IPS-11a (cell line): ENCODE measurements around the gene IGF2BP2.
"Not testable (repeated sequence)": the region's sequence is repeated elsewhere in the genome, so short reads cannot be mapped to it uniquely, and the experiment has no call there.

Experiments used
- H3K4me3 ChIP-seq: one replicate; pipeline ENCODE4 v1.5.1; 2013; ENCODE audit warnings: low read depth, low read length, control low read depth

The IGF2BP2 gene

DNA sequence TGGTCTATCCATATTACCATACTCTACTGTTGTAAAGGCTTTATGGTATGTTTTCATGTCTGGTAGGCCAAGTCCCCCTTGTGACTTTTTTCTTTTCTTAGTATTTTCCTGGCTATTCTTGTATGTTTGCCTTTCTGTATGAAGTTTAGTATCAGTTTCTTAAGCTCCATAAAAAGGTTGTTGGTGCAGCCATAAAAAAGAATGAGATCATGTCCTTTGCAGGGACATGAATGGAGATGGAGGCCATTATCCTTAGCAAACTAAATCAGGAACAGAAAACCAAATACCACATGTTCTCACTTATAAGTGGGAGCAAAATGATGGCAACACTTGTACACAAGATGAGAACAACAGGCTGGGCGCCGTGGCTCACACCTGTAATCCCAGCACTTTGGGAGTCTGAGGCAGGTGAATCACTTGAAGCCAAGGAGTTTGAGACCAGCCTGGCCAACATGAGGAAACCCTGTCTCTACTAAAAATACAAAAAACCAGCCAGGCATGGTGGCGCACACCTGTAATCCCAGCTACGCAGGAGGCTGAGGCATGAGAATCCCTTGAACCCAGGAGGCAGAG, 13.7 kb upstream of the IGF2BP2 start:
- not testable (repeated sequence) for H3K4me3 ChIP-seq

DNA sequence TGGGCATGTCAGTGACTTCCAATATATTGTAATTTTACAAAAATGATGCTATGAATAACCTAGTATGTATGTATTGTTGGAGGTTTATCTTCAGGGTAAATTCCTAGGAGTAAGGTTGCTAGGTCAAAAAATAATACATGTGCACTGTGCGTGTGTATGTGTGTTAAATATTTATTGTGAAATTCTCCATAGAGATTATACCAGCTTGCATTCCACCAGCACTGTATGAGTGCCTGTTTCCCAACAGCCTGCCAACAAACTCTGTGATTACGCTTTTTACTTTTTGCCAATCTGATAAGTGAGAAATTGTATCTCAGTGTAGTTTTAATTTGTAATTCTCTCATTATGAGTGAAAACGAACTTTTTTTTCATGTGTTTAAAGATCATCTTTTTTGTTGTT, 12.6 kb upstream of the IGF2BP2 start:
- no peak overlapping the region for H3K4me3 ChIP-seq

DNA sequence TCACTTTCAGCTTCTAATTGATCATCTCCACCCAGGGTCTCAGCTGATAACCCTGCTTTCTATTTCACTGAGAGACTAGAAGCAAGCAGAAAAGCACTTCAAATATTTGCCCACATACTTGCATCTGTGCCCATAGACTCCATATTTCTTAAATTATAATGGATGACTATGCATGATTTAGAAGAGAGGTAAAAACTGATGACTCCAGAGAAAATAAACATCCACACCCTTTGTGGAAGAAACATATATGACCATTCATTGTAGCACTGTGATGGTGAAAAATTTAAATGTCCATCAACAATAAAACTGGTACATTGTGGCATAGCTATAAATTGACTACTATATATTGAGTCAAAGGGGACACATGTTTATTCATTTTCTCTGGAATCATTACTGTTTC, 7.1 kb upstream of the IGF2BP2 start:
- no peak overlapping the region for H3K4me3 ChIP-seq

DNA sequence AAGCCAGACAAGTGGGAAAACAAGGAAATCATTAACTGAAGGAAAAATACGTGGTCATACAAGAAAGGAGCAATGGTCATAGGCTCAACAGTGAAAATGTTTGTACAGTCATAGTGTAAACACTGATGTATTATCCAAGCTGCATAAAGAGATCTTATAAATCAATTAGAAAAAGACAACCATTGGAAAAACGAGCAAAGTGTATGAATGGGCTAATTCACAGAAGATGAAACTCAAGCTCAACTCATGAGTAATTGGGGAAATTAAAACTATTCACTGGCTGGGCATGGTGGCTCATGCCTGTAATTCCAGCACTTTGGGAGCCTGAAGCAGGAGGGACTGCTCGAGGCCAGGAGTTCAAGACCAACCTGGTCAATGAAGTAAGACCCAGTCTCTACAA, 6.4 kb upstream of the IGF2BP2 start:
- H3K4me3 ChIP-seq: no peak overlapping the region

DNA sequence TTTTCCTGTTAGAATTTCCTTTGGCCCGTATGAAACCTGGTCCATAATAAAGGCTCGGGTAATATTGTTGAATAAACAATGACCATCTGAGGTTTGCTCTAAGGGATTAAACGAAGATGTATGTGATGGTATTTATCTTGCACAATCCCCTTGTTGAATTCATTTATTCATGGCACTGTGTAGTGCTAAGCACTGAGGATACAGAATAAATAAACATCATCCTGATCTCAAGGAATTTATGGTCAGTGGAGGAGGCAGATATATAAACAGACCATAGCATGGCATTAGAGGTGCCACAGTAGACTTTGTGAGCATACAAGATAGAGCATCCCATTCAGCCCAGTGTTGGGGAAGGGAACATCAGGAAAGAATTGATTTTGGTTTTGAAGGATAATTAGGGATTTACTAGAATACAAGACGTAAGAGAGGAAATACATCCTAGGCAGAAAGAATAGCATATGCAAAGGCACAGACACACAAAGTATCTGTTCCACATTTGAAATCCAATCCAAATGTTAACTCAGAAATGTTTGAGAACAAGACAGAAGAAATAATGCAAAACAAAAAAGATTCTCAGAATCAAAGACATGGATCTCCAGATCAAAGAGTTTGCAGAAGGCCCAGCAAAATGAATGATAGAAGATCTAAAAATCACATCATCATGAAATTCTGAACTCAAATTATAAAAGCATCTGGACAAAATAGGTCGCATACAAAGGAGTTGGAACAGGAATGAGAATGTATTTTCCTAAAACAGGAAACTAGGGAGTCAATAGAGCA, 5.4 kb upstream of the IGF2BP2 start:
- H3K4me3 ChIP-seq: no peak overlapping the region

DNA sequence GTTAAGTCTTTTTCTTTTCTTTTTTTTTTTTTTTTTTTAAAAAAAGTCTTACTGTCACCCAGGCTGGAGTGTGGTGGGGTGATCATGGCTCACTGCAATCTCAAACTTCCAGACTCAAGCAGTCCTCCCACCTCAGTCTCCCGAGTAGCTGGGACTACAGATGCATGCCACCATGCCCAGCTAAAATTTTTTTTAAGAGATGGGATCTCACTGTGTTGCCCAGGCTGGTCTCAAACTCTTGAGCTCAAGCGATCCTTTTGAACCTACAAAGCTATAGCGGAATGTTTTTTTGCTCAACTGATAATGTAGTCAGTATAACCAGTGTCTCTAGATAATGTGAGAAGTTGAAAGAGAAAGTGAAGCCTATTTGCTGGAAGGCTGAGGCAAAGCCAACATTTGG, 3.9 kb upstream of the IGF2BP2 start:
- no peak overlapping the region for H3K4me3 ChIP-seq

DNA sequence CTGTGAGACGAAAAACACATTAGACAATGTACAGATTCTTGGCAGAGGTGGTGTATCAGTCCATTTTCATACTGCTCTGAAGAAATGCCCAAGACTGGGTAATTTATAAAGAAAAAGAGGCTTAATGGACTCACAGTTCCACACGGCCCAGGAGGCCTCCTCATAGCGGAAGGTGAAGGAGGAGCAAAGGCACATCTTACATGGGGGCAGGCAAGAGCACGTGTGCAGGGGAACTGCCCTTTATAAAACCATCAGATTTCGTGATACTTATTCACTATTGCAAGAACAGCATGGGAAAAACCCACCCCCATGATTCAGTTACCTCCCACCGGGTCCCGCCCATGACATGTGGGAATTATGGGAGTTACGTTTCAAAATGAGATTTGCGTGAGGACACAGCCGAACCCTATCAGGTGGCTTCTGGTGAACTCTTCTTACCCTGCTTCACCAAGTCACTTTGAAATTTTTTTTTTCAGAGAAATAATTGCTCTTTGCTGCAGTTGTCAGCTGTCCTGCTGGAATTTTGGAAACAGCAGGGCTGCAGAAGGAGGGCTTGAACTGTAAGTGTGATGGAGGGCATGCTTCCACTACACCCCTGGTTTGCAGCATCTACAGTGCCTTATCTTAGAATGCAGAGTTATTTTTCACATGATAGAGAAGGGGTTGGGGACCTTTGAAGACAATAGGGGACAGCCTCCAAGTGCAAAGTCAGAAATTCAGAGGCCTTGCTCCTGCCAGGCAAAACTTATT, 2.9 kb upstream of the IGF2BP2 start:
- no peak overlapping the region for H3K4me3 ChIP-seq

DNA sequence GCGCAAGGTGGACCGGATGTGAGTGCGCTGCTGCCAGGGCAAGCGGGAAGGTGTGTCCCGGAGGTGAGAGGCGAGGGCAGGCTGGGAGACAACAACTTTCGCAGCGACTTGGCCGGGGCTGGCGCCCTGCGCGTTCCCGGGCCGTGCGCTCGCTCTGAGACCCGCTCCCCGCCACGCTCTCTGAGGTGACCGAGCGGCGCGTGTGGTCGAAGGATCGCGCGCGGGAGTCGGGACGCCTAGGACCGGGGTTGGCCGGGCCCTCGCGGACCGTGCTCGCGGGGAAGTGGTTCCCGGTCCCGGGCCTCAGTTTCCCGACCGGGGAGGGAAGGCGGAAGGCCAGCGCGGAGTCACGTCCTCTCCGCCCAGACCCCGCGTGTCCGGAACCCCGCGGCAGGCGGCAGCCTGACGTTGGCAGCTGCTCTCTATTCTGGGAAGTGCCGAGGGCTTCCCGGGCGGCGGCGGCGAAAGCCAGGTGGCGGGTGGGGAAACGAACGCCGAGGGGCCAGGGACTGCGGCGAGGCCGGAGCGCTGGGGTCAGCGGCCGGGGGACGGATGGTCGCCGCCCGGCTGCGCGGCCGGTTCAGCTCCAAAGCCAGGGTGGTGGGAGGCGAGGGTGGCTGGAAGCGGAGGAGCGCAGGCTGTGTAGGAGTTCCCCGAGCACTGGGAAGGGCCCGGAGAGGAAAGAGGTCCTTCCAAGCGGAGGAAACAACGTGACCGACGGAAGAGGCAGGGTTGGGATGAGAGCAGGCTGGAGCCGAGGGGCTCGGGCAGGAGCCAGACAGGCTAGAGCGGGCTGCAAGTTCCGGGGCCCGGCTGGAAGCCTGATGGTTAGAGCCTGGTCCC, 1.0 kb upstream of the IGF2BP2 start:
- H3K4me3 ChIP-seq: peak overlapping the region; percentile 77

DNA sequence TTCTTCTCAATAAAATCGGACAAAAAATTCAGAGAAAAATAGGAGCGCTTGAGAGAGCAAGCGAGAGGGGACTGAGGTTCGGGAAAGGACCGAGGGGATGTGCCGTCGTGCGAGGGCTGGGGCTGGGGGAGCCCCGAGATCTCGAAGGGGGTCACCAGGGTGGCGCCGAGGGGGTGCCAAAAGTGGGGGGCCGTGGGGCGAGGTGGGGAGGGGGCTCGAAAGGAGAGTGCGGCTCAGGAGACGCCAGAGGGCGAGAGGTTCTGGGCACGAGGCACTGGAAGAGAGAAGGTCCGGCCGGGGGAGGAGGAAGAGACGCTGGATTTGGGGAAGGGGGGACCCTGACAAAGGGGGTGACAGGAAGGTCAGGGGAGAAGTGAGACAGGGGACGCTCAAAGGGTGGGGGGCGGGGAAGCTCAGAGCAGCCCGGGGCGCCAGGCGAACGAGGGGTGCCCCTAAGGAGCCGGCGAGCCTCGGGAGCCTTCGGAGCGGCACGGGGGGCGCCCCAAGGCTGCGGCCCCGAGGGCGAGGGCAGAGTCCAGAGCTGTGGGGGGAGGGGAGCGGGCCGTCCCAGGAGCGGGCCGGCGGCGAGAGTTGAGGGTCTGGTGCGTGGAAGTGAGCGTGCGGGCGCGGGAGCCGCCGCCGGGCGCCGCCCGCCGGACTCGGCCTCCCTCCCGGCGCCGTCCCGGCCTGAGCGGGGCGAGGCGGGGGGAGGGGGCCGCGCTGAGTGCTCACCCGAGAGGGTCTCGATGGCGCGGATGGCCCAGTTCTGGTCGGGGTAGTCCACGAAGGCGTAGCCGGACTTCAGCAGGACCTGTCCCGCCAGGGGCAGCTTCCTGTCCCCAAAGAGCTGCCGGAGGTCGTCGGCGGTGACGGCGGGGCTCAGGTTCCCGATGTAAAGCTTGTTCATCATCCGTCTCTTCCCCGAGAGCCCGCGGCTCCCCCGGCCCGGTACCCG, 514 bp downstream of the IGF2BP2 start:
- peak overlapping the region; percentile 85 for H3K4me3 ChIP-seq

DNA sequence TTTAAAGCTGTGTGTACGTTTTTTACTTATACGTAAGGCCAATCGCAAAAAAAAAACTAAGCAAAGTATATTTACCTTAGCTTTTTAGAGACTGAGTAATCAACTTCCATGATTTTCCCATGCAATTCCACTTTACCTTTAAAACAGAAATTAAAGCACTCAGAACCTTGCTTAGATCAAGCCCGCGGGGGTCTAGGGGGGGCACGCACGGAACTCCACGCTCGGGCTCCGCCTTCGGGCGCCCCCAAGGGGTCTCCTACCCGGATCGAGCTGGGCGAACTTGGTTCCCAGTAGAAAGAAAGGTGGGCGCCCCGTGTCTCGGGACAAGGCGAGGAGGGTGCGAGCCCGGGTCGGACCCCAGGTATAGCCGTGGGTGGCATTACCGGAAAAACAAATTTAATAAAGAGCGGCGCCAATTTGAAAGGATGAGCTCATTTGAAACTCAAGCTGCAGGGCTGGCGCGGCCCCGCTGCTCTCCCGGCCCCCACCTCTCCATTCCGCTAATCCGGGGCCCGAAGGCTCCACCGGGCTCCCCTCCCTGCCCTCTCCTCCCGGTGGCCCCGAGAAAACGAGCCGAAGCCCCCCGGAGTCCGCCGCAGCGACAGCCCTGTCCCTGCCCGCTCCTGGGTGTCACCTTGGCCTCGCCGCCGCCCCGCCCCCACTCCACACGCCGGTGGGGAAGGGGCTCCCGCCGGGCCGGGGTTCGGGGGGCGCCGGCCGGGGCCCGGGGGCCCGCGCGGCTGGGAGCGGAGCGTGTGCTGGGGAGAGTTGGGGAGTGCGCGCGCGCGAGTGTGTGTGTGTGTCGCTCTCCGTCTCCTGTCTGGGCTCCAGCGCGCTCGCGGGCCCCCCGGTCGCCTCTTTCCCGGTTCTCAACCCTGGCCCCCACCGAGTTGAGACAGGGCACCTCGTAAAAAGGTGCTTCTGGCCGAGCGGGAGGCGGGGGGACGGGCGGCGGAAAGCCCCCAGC, 1.5 kb downstream of the IGF2BP2 start:
- peak overlapping the region; percentile 85 for H3K4me3 ChIP-seq

DNA sequence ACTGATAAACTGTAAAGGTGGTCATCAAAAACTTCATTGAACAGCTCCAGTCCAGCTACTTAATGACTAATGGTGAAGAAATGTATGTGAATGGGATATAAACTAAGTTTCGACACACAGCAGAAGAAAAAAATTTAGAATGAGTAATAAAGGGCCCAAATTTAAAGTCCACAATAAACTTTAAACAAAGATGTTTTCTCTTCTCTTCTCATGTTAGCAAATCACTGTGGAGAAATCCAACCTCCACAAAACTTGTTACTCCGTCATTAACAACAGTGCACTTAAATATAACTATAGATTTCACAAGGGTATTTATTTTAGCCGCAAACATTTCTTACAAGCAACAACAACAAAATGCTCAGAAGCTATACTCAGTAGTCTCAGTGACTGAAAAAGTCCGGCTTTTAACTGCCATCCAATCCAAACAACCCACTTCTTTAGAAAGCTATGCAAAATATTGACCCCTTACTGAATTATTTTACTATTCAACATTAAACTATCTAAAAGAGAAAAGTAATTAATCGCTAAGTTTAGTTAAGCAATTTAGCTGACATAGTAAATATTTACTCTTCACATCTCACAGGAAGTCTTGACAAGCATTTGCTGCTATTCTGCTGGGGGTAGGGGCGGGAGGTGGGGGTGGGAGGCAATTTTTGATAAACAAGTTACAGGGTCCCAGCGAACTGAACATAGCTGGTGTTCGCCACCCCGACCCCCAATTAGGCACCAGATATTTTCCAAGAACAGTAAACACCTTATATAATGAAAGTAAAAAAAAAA, 2.4 kb downstream of the IGF2BP2 start:
- H3K4me3 ChIP-seq: peak overlapping the region; percentile 85

DNA sequence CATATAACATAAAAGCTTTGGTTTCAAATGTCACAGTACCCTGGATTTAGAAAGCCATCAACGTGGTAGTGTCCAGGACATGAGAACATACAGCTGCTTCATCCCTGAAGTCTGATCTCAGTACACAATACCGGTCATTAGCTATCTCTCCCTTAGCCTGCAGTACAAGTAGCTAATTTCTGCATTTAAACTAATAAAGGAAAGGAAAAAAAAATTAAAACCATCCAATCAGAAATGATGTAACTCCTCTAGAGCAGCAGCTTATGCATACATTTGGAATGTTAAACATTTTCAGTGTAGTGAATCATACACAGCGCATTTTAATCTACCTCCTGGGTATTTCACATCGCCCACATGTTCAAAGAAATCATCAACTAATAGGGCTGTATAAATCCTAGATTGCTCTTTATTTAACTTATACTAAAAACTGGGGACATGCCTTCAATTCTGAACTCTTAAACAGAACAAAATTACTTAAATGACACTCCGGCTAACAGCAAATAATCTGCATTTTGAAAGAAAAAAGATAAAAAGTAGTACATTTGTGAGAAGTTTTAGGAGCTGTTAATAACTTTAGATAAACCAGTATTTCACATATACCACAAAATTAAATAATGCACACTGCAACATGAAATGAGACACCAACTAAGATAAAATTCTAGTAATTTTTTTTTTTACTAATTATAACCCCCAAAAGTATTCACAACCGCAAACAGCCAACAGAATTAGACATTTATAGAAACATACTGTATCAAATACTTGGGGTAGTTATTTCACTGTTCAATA, 3.7 kb downstream of the IGF2BP2 start:
- no peak overlapping the region for H3K4me3 ChIP-seq

DNA sequence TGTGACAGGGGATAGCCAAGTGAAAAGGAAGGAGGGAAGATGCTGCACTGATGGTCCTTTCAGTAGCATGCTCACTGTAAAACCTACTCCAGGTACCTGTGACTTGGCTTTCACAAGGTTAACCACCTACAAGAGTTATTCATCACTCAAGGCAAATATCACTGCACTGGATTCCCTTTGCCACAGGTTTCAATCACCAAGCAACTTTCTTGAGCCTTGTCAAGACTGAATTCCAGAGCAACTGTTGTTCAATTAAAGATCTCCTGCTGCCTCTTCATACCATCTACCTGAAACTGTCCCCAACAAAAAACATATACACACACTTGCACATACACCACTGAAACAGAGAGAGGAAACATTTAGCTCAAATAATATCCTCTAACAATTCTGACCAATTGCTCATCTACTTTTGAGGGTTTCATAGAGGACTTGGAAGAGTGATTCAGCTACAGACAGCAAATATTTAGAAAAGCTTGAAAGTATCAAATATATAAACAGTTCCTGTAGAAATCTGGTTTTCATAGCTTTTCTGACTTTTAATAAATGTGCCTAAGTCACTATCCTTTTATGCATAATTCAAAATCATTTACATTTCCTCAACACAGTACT, 6.5 kb downstream of the IGF2BP2 start:
- no peak overlapping the region for H3K4me3 ChIP-seq

DNA sequence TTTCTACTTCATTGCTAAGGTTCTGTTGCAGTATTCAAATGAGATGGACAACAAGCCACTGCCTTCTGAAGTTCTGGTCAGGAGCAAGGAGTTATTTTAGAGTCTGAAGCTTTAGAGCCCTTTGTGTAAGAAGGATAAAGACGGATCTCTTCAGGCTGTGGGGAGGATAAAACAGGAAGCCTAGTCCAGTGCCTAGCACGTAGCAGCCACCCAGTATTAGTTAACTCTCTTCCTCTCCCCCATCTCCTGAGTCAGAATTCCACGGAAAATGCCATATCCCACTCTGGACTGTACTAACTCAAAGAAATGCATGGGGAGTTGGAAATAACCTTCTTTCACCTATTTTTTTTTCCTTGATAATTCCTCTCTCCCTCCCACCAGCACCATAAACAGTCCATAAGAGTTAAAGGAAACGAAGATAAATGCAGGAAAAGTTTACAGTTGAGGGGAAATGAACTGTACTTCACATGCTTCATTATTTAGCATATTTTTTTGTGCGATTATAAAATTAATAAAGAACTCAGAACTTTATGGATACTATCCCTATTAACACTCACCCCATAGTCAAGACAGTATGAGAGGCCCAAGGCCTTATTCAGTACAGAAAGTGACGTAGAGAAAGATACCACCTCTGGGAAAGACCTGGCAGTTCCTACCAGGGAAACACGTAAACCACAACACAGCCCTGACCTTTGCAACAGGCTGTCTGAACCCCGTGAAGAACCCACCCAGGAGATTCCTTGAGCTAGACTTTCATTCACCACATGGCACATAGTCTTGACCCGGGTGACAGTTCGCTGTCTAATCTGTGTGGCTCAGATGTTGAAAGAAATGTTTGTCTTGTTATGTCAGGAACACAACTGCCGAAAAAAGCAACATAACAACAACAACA, 9.2 kb downstream of the IGF2BP2 start:
- no peak overlapping the region for H3K4me3 ChIP-seq

DNA sequence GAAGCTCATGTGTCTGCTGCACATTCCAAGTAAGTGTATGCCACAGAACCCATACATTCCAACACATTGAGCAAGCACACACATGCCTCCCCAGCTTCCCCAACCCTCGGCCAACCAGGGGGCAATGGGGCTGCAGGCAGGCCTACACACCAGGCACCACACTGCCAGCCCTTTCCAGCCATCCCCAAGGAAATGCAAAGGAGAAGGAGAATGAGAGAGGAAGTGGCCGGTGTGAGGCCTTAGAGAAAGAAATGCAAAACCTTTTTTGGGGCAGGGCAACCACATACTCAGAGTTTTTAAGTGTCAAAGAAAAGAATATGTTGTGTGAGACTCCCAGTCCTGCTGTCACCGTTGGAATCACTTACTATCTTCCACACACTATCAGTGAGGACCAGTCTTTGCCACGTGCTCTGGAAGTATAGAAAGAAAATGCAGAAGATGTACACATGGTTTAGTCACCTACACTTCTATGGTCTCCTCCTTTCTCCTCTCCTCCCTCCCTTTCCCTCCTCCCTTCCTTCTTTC, 11.1 kb downstream of the IGF2BP2 start:
- H3K4me3 ChIP-seq: no peak overlapping the region

DNA sequence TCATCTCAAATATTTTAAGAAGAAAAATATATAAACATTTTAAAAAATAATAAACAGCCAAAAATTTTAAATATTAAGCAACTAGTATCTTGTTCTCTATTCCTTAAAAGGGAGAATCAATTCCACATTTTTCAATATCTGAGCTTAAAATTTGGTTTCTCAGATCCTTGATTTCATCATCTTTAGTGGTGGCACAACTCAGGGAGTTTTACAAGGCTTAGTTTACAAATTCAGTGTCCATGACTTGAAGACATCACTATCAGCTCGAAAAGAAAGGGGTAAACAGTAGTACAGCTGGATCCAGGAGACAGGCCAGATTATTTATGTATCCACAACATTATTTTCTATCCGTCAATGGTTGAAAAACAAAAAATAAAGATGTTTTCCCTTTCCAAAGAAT, 11.6 kb downstream of the IGF2BP2 start:
- H3K4me3 ChIP-seq: no peak overlapping the region
